Measurements from ENCODE around the gene GABRR2.
"Not testable (repeated sequence)": the region's sequence is repeated elsewhere in the genome, so short reads cannot be mapped to it uniquely, and the experiment has no call there.

The GABRR2 gene

GRCh38 chr6:89302195-89302770, 12.8 kb downstream of the GABRR2 start:
- no peak for TF ChIP-seq CTCF (IDR thresholded peaks at IDR 0.05; ENCODE audit: insufficient read depth, low read depth, low read length, missing control alignments)
- no peak for DNase-seq (ENCODE audit: low read depth)

GRCh38 chr6:89301586-89302194, 13.4 kb downstream of the GABRR2 start:
- no peak for DNase-seq (ENCODE audit: low read depth)
- H3K4me3 ChIP-seq (ENCODE audit: low read length): no peak overlapping the region
- no peak for TF ChIP-seq CTCF (IDR thresholded peaks at IDR 0.05; ENCODE audit: insufficient read depth, low read depth, low read length, missing control alignments)

More at GRCh38 chr6:89302195-89302770, 12.8 kb downstream of the GABRR2 start:
- no peak overlapping the region for H3K4me3 ChIP-seq (ENCODE audit: low read length)

GRCh38 chr6:89299466-89299850, 15.6 kb downstream of the GABRR2 start:
- H3K4me3 ChIP-seq (ENCODE audit: low read length): no peak overlapping the region
- DNase-seq (ENCODE audit: low read depth): no peak
- peak; percentile 23 for TF ChIP-seq CTCF (IDR thresholded peaks at IDR 0.05; ENCODE audit: insufficient read depth, low read depth, low read length, missing control alignments)

GRCh38 chr6:89298680-89299465, 16.2 kb downstream of the GABRR2 start:
- no peak overlapping the region for H3K4me3 ChIP-seq (ENCODE audit: low read length)
- peak; percentile 58 for DNase-seq (ENCODE audit: low read depth)

GRCh38 chr6:89297695-89298351, 17.3 kb downstream of the GABRR2 start:
- TF ChIP-seq CTCF (IDR thresholded peaks at IDR 0.05; ENCODE audit: insufficient read depth, low read depth, low read length, missing control alignments): no peak
- peak overlapping the region; percentile 10 for H3K4me3 ChIP-seq (ENCODE audit: low read length)

More at GRCh38 chr6:89298680-89299465, 16.2 kb downstream of the GABRR2 start:
- no peak for TF ChIP-seq CTCF (IDR thresholded peaks at IDR 0.05; ENCODE audit: insufficient read depth, low read depth, low read length, missing control alignments)

GRCh38 chr6:89295981-89296380, 19.1 kb downstream of the GABRR2 start:
- no peak for DNase-seq (ENCODE audit: low read depth)
- no peak for TF ChIP-seq CTCF (IDR thresholded peaks at IDR 0.05; ENCODE audit: insufficient read depth, low read depth, low read length, missing control alignments)
- H3K4me3 ChIP-seq (ENCODE audit: low read length): no peak overlapping the region

More at GRCh38 chr6:89297695-89298351, 17.3 kb downstream of the GABRR2 start:
- peak; percentile 98 for DNase-seq (ENCODE audit: low read depth)

- not testable (repeated sequence) for DNase-seq (ENCODE audit: low read depth); H3K4me3 ChIP-seq (ENCODE audit: low read length)
These were observed 20.0 kb downstream of the GABRR2 start for GRCh38 chr6:89295116-89295515.
